Caco-2 (cell line): ENCODE results near the gene PTGDR. TPM values are rescaled to one million over a fixed set of nuclear protein-coding genes. Genes with fewer than 3 reads are reported as not detected.

Source experiments
- BruUV-seq: library from RNA; stranded (reverse); fragments of 400-500 nt; replicated peaks from 2 replicates; lab custom pipeline; 2021; lab: Mats Ljungman, UMichigan
- CTCF ChIA-PET: fragments of 300-600 bp; sonication (Branson Sonifier 250); formaldehyde crosslinking; loops from one replicate; lab custom pipeline; 2022; ENCODE audit warnings: antibody characterized with exemption; lab: Charles Lee
- POLR2A ChIA-PET: fragments of 300-600 bp; sonication (Branson Sonifier 250); formaldehyde crosslinking; loops from one replicate; lab custom pipeline; 2022; ENCODE audit warnings: antibody characterized with exemption; lab: Charles Lee
- DNase-seq, 2 experiments: peaks; one replicate each; pipeline versions ENCODE4 v3.0.0 to v3.0.0-alpha.2; 2020 to 2022
- H3K27me3 ChIP-seq: replicated peaks from 2 replicates; pipeline ENCODE4 v1.6.0; 2011; ENCODE audit warnings: low read length; ENCODE audit not compliant: control insufficient read depth, insufficient read depth
- H3K36me3 ChIP-seq: 2 replicates; pipeline ENCODE4 v1.5.1; 2011; ENCODE audit warnings: low read length; ENCODE audit not compliant: control insufficient read depth, insufficient read depth
- H3K4me1 ChIP-seq: fragments of 250-450 bp; sonication (Bioruptor Pico); 2 replicates; pipeline ENCODE4 v1.5.1; 2020; ENCODE audit warnings: mild to moderate bottlenecking
- H3K4me3 ChIP-seq: 2 replicates; pipeline ENCODE4 v1.5.1; 2011; ENCODE audit warnings: low read depth, mild to moderate bottlenecking, control low read depth, low read length
- H3K9me3 ChIP-seq: fragments of 250-450 bp; sonication (Bioruptor Pico); 2 replicates; pipeline ENCODE4 v1.5.1; 2020; ENCODE audit warnings: mild to moderate bottlenecking, moderate library complexity
- H3K27ac Mint-ChIP-seq: one replicate; pipeline ENCODE4 v1.8.0; 2022; ENCODE audit warnings: mixed read lengths; ENCODE audit not compliant: unreplicated experiment
- H3K27me3 Mint-ChIP-seq: one replicate; pipeline ENCODE4 v1.8.0; 2022; ENCODE audit warnings: mixed read lengths; ENCODE audit not compliant: insufficient read depth, unreplicated experiment
- H3K36me3 Mint-ChIP-seq: one replicate; pipeline ENCODE4 v1.8.0; 2022; ENCODE audit warnings: mild to moderate bottlenecking, mixed read lengths; ENCODE audit not compliant: insufficient read depth, unreplicated experiment
- H3K4me1 Mint-ChIP-seq: one replicate; pipeline ENCODE4 v1.8.0; 2022; ENCODE audit warnings: low read depth, mixed read lengths; ENCODE audit not compliant: unreplicated experiment
- H3K4me3 Mint-ChIP-seq: one replicate; pipeline ENCODE4 v1.8.0; 2022; ENCODE audit warnings: mild to moderate bottlenecking, moderate library complexity, mixed read lengths; ENCODE audit not compliant: unreplicated experiment
- H3K9me3 Mint-ChIP-seq: one replicate; pipeline ENCODE4 v1.8.0; 2022; ENCODE audit warnings: mixed read lengths; ENCODE audit not compliant: unreplicated experiment
- CTCF ChIP-seq, 2 experiments: fragments of 200-600 bp in 1 of 2; IDR thresholded peaks; 1 replicate in 1 of 2; 2 replicates in 1 of 2; pipeline versions ENCODE4 v1.5.1 to v1.8.0; 2011 to 2022; ENCODE audit warnings: antibody characterized with exemption in 1 of 2, control low read depth in 1 of 2, inconsistent platforms in 1 of 2, low read depth in 1 of 2, low read length in 1 of 2, mild to moderate bottlenecking in 1 of 2, moderate library complexity in 1 of 2; ENCODE audit not compliant: insufficient read depth in 1 of 2, severe bottlenecking in 1 of 2, unreplicated experiment in 1 of 2
- intact Hi-C: fragments of 100-400 bp; cut with micrococcal nuclease; formaldehyde crosslinking; loops from one replicate; pipeline ENCODE4 v1.10.0; 2022; ENCODE audit not compliant: unreplicated experiment
- total RNA-seq: library from RNA; stranded (reverse); gene quantifications from 2 replicates; pipeline ENCODE4 v1.2.3, GENCODE V29; 2022

The PTGDR gene
- total RNA-seq, 1 experiment from 2014 or later = 0.41 TPM

GRCh38 chr14:52238682-52239081 is 28.8 kb upstream of the PTGDR start:
- Histone ChIP-seq H3K9me3 (no peaks in the 10 kb centered on the region), H3K36me3 (no peaks in the 10 kb centered on the region), H3K27me3 (no peaks in the 10 kb centered on the region), H3K4me1 (no peaks in the 10 kb centered on the region), H3K4me3 (no peak overlapping the region)
- Mint-ChIP-seq H3K4me1 (peaks cover 6% of the 10 kb centered on the region), H3K4me3 (no peak overlapping the region), H3K27ac (no peak overlapping the region), H3K9me3 (no peaks in the 10 kb centered on the region), H3K27me3 (no peaks in the 10 kb centered on the region), H3K36me3 (no peaks in the 10 kb centered on the region)
- BruUV-seq = no TSS peak
- POLR2A ChIA-PET = no interaction called here
- intact Hi-C loops = no loop called here
- CTCF ChIA-PET = no interaction called here
- no peak for DNase-seq
- no peak for TF ChIP-seq CTCF (IDR thresholded peaks at IDR 0.05; ENCODE audit: insufficient read depth in 1 of 2, low read depth in 1 of 2, low read length in 1 of 2, severe bottlenecking in 1 of 2, unreplicated experiment in 1 of 2)

- H3K9me3 Mint-ChIP-seq = peaks cover 9% of the 10 kb centered on the region
- Histone ChIP-seq H3K36me3 (no peaks in the 10 kb centered on the region), H3K4me1 (no peaks in the 10 kb centered on the region), H3K9me3 (no peaks in the 10 kb centered on the region), H3K27me3 (no peaks in the 10 kb centered on the region), H3K4me3 (no peak overlapping the region)
- BruUV-seq = no TSS peak
- H3K4me3 Mint-ChIP-seq = no peak overlapping the region
- ChIA-PET CTCF (no interaction called here), POLR2A (no interaction called here)
- H3K4me1 Mint-ChIP-seq = peaks cover under 1% of the 10 kb centered on the region
- intact Hi-C loops = no loop called here
- no peaks in the 10 kb centered on the region for H3K36me3 Mint-ChIP-seq
- no peaks in the 10 kb centered on the region for H3K27me3 Mint-ChIP-seq
- DNase-seq = no peak
- TF ChIP-seq CTCF (IDR thresholded peaks at IDR 0.05; ENCODE audit: insufficient read depth in 1 of 2, low read depth in 1 of 2, low read length in 1 of 2, severe bottlenecking in 1 of 2, unreplicated experiment in 1 of 2) = no peak
- H3K27ac Mint-ChIP-seq = no peak overlapping the region
Measured at GRCh38 chr14:52240623-52241022, 26.9 kb upstream of the PTGDR start.

- no peaks in the 10 kb centered on the region for H3K27me3 Mint-ChIP-seq
- H3K4me1 Mint-ChIP-seq = no peaks in the 10 kb centered on the region
- CTCF ChIA-PET = no interaction called here
- DNase-seq = no peak
- no peak overlapping the region for H3K27ac Mint-ChIP-seq
- H3K36me3 Mint-ChIP-seq = no peaks in the 10 kb centered on the region
- POLR2A ChIA-PET = no interaction called here
- Histone ChIP-seq H3K4me1 (no peaks in the 10 kb centered on the region), H3K4me3 (no peak overlapping the region), H3K9me3 (no peaks in the 10 kb centered on the region), H3K27me3 (no peaks in the 10 kb centered on the region), H3K36me3 (no peaks in the 10 kb centered on the region)
- TF ChIP-seq CTCF (IDR thresholded peaks at IDR 0.05; ENCODE audit: insufficient read depth in 1 of 2, low read depth in 1 of 2, low read length in 1 of 2, severe bottlenecking in 1 of 2, unreplicated experiment in 1 of 2) = no peak
- BruUV-seq = no TSS peak
- H3K4me3 Mint-ChIP-seq = no peak overlapping the region
- intact Hi-C loops = no loop called here
- H3K9me3 Mint-ChIP-seq = peaks cover 9% of the 10 kb centered on the region
Measured at GRCh38 chr14:52241087-52241793, 26.3 kb upstream of the PTGDR start.
